KMS-11 (cell line): ENCODE measurements around the gene CALML6.

Source experiments
- H2AFZ ChIP-seq: fragments of 200-600 bp; sonication (generic); 2 replicates; pipeline ENCODE4 v1.6.1; 2016; ENCODE audit warnings: antibody characterized with exemption, mixed run types, low read depth
- H3K27ac ChIP-seq: fragments of 200-600 bp; sonication (generic); 2 replicates; pipeline ENCODE4 v1.6.1; 2016; ENCODE audit warnings: mild to moderate bottlenecking, mixed run types
- H3K27me3 ChIP-seq: fragments of 200-600 bp; sonication (generic); 2 replicates; pipeline ENCODE4 v1.6.1; 2017; ENCODE audit warnings: mild to moderate bottlenecking, low read depth, mixed run types, moderate library complexity; ENCODE audit not compliant: insufficient read depth
- H3K36me3 ChIP-seq: fragments of 200-600 bp; sonication (generic); 2 replicates; pipeline ENCODE4 v1.6.1; 2017; ENCODE audit warnings: mild to moderate bottlenecking, mixed run types; ENCODE audit not compliant: insufficient read depth
- H3K4me1 ChIP-seq: fragments of 200-600 bp; sonication (generic); 2 replicates; pipeline ENCODE4 v1.6.1; 2016; ENCODE audit warnings: mild to moderate bottlenecking, low read depth, mixed run types; ENCODE audit not compliant: poor library complexity, severe bottlenecking
- H3K4me2 ChIP-seq: fragments of 200-600 bp; sonication (generic); 2 replicates; pipeline ENCODE4 v1.7.0; 2016; ENCODE audit warnings: mild to moderate bottlenecking, mixed run types
- H3K4me3 ChIP-seq: fragments of 200-600 bp; sonication (generic); IDR thresholded peaks from 2 replicates; pipeline ENCODE4 v1.6.1; 2017; ENCODE audit warnings: low read depth, low read length, mixed read lengths; ENCODE audit not compliant: insufficient read depth
- H3K79me2 ChIP-seq: fragments of 200-600 bp; sonication (generic); 2 replicates; pipeline ENCODE4 v1.6.1; 2016; ENCODE audit warnings: low read depth, mixed run types; ENCODE audit not compliant: insufficient read depth
- H3K9ac ChIP-seq: fragments of 200-600 bp; sonication (generic); 2 replicates; pipeline ENCODE4 v1.6.1; 2016; ENCODE audit warnings: mild to moderate bottlenecking, mixed run types
- H4K20me1 ChIP-seq: fragments of 200-600 bp; sonication (generic); 2 replicates; pipeline ENCODE4 v1.6.1; 2016; ENCODE audit warnings: mild to moderate bottlenecking, mixed run types; ENCODE audit not compliant: insufficient read depth
- TF ChIP-seq, protein P1 (sequence below): fragments of 200-600 bp; sonication (generic); conservative IDR thresholded peaks from 2 replicates; pipeline ENCODE4 v1.6.1; 2017; ENCODE audit warnings: low read depth, mild to moderate bottlenecking, antibody characterized with exemption, low read length, moderate library complexity, mixed read lengths

Gene CALML6

DNA sequence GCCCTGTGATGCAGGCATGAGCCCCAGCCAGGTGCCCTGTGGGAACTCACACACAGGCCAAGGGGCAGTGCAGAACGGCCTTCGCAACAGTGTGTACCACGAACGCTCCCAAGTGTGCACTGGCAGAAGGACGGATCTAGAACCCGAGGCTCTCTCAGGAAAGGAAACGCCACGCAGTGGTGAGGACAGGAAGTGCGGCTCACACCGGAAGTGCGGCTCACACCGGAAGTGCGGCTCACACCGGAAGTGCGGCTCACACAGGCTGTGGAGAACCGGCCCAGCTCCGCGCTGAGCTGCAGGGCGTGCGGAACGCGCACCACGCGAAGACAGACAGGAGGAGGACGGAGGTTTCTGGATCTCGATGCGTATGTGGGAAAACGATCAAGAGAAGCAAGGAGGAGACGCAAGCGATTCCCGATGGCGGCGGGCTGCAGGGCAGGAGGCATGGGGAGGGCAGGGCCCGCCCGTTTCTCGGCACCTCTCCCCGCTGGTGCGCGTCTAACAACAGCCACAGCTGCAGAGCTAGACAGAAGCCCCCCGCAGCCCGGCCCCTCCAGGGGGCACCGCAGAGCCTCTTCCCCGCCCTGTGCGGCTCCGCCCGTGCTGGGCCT, 39.9 kb downstream of the CALML6 start:
- Histone ChIP-seq H3K4me1 (no peaks in the 10 kb centered on the region), H3K79me2 (no peaks in the 10 kb centered on the region), H3K36me3 (no peaks in the 10 kb centered on the region), H3K4me3 (no peak overlapping the region), H2AFZ (no peak overlapping the region), H3K27me3 (peaks cover 99% of the 10 kb centered on the region), H4K20me1 (no peaks in the 10 kb centered on the region), H3K9ac (no peak overlapping the region), H3K27ac (no peak overlapping the region), H3K4me2 (no peak overlapping the region)
- TF ChIP-seq, protein P1, sequence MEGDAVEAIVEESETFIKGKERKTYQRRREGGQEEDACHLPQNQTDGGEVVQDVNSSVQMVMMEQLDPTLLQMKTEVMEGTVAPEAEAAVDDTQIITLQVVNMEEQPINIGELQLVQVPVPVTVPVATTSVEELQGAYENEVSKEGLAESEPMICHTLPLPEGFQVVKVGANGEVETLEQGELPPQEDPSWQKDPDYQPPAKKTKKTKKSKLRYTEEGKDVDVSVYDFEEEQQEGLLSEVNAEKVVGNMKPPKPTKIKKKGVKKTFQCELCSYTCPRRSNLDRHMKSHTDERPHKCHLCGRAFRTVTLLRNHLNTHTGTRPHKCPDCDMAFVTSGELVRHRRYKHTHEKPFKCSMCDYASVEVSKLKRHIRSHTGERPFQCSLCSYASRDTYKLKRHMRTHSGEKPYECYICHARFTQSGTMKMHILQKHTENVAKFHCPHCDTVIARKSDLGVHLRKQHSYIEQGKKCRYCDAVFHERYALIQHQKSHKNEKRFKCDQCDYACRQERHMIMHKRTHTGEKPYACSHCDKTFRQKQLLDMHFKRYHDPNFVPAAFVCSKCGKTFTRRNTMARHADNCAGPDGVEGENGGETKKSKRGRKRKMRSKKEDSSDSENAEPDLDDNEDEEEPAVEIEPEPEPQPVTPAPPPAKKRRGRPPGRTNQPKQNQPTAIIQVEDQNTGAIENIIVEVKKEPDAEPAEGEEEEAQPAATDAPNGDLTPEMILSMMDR, result no peak

DNA sequence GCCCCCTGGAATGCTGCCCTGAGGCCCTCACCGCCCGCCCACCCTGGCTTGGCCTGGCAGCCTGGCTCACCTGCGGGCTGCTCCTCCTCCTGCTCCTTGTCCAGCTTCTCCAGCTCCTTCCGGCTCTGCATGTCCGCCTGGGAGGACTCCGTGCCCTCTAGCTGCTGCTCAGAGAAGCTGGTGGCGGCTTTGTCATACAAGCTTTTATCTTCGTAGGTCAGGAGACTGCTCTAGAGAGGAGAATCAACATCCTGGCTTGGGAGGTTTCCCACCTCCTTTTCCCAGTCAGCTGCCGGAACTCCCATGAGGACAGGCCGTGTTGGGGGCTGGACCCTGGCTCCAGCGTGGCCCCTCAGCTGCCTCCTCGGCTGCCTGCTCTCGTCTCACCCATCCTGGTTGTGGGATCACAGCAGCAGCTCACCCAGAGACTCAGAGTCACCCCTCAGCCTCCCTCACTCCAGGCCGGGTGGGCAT, 40.6 kb downstream of the CALML6 start:
- H2AFZ ChIP-seq, result no peak overlapping the region
- no peaks in the 10 kb centered on the region for H4K20me1 ChIP-seq
- no peaks in the 10 kb centered on the region for H3K36me3 ChIP-seq
- H3K9ac ChIP-seq, result no peak overlapping the region
- no peaks in the 10 kb centered on the region for H3K4me1 ChIP-seq
- H3K4me3 ChIP-seq, result no peak overlapping the region
- H3K27me3 ChIP-seq, result peaks cover 99% of the 10 kb centered on the region
- H3K79me2 ChIP-seq, result no peaks in the 10 kb centered on the region
- no peak overlapping the region for H3K27ac ChIP-seq
- TF ChIP-seq, protein P1, result no peak
- no peak overlapping the region for H3K4me2 ChIP-seq

DNA sequence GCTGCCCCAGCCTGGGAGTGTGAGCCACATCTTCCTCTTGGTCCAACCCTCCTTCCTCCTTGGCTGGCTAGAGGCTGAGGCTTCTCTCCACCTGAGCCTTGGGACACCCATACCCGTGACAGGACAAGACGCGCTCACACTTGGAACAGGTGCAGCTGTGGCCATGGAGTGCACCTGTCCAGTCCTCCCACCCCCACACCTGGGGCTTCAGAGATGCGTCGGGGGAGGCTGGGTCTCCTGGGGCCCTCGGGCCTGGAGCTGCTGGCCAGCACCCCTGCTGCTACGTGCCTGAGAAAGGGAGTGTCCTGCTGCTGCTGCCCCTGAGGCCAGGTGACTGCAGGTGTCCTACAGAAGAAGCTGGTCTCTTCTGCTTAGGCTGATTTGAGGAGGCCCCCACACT, 41.0 kb downstream of the CALML6 start:
- H4K20me1 ChIP-seq, result no peaks in the 10 kb centered on the region
- no peaks in the 10 kb centered on the region for H3K36me3 ChIP-seq
- H3K9ac ChIP-seq, result no peak overlapping the region
- H3K27ac ChIP-seq, result no peak overlapping the region
- TF ChIP-seq, protein P1, result no peak
- no peak overlapping the region for H3K4me3 ChIP-seq
- no peaks in the 10 kb centered on the region for H3K4me1 ChIP-seq
- H2AFZ ChIP-seq, result no peak overlapping the region
- peaks cover 99% of the 10 kb centered on the region for H3K27me3 ChIP-seq
- no peak overlapping the region for H3K4me2 ChIP-seq
- H3K79me2 ChIP-seq, result no peaks in the 10 kb centered on the region

DNA sequence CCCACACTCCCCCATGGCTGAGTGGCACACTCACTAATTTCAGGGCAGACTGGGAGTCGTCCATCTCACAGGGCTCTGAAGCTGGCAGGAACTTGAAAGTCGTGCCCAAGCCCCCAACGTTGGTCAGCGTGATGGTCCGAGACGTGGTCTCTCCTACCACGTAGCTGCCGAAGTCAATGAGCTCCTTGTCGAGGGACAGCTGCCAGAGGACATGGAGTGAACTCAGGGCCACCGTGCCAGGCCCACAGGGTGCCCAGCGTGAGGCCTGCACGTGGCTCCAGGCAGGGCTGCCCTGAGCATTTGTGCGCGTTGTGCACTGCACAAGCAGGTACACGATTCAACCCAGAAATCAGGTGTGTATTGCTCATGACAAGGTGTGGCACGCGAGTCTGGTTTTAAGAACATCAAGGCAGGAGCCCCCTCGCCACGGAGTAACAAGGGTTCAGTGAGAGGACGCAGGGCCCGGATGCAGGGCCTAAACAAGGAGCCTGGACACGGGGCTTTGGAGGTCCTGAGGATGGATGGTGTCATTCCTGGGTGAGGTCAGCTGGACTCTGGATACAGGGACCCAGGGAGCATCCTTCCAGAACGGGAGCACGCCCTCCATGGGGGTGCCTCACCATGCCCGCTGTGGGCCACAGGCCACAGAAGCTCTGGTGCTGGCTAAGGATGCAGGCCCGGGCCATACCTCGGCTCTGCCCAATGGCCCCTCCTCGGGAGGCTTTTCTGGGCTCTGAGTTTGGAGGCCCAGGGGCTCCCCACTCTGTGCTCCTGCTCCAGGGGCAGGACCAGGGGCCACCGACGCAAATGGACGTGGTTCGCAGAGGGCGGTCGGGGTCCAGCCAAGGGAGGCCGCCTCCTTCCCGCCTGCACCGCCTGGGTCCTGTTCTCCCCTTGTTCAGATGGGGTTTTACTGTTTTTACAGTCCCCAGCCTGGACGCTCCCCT, 41.8 kb downstream of the CALML6 start:
- H2AFZ ChIP-seq, result no peak overlapping the region
- H3K4me1 ChIP-seq, result no peaks in the 10 kb centered on the region
- no peak overlapping the region for H3K27ac ChIP-seq
- H3K79me2 ChIP-seq, result no peaks in the 10 kb centered on the region
- TF ChIP-seq, protein P1, result no peak
- H3K9ac ChIP-seq, result no peak overlapping the region
- H4K20me1 ChIP-seq, result no peaks in the 10 kb centered on the region
- H3K36me3 ChIP-seq, result no peaks in the 10 kb centered on the region
- peaks cover 99% of the 10 kb centered on the region for H3K27me3 ChIP-seq
- no peak overlapping the region for H3K4me3 ChIP-seq
- no peak overlapping the region for H3K4me2 ChIP-seq
